Suprapubic skin (tissue), 4 donors: ENCODE measurements around the gene GPLD1. TPM values are rescaled to one million over a fixed set of nuclear protein-coding genes. Genes with fewer than 3 reads are reported as not detected.

Source experiments
- DNase-seq, 2 donors: peaks; one replicate each; pipeline ENCODE4 v3.0.0-alpha.2; 2019; ENCODE audit warnings: low spot score in 2 of 2
- H3K27ac ChIP-seq: fragments of 200-600 bp; sonication (generic); one replicate; pipeline ENCODE4 v1.5.1; 2019
- H3K27me3 ChIP-seq: fragments of 200-600 bp; sonication (generic); one replicate; pipeline ENCODE4 v1.5.1; 2019
- H3K36me3 ChIP-seq: fragments of 200-600 bp; sonication (generic); one replicate; pipeline ENCODE4 v1.5.1; 2019
- H3K4me1 ChIP-seq: fragments of 200-600 bp; sonication (generic); one replicate; pipeline ENCODE4 v1.5.1; 2019
- H3K4me3 ChIP-seq: fragments of 200-600 bp; sonication (generic); one replicate; pipeline ENCODE4 v1.5.1; 2019; ENCODE audit warnings: mild to moderate bottlenecking
- H3K9me3 ChIP-seq: fragments of 200-600 bp; sonication (generic); one replicate; pipeline ENCODE4 v1.5.1; 2019
- EP300 ChIP-seq: sonication (generic); formaldehyde crosslinking; IDR thresholded peaks from one replicate; pipeline ENCODE4 v1.6.1; 2017; ENCODE audit warnings: antibody characterized with exemption
- POLR2A ChIP-seq, 2 donors: fragments of 450-650 bp; IDR thresholded peaks; one replicate each; pipeline ENCODE4 v1.6.1; 2017; ENCODE audit warnings: antibody characterized with exemption in 2 of 2, mild to moderate bottlenecking in 2 of 2, moderate library complexity in 2 of 2
- POLR2AphosphoS5 ChIP-seq, 3 donors: sonication (generic); formaldehyde crosslinking; IDR thresholded peaks; one replicate each; pipeline ENCODE4 v1.6.1; 2017; ENCODE audit warnings: antibody characterized with exemption in 3 of 3
- WGBS: methylation state at CpG from one replicate; pipeline ENCODE4 v1.1.5; 2018; 5-methylcytosine and 5-hydroxymethylcytosine counted together
- total RNA-seq, 4 donors: library from RNA; depleted of rRNA; stranded (reverse); fragments of >200 nt; gene quantifications; one replicate each; pipeline ENCODE4 v1.1.0, GENCODE V29; 2016
- TF ChIP-seq, protein P1 (sequence below), 2 donors: fragments of 200-600 bp in 1 of 2; fragments of 450-650 bp in 1 of 2; sonication (generic) in 1 of 2; IDR thresholded peaks; one replicate each; pipeline ENCODE4 v1.5.1; 2016 to 2019; ENCODE audit warnings: antibody characterized with exemption in 2 of 2, mild to moderate bottlenecking in 1 of 2, moderate library complexity in 1 of 2

Gene GPLD1
- total RNA-seq, 4 donors from 2014 or later = 28.9 to 55.3 (median 38.1) TPM

DNA sequence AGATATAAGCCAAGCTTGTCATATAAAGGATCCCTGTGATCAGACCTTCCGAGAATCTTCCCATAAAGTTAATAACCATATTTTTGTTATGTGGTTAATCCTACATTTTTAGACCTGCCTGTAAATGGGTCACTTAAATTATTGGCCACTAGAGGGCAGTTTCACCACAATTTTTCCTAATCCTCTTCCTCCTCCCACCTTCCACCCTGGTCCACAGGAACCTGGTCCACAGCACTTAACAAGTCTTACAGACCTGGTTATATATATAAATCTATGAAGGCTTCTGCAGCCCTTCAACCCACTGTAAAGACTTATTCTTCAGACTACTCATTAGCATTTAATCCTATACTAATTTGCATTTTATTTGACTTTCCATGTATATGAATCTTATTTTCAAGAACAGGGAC is 58.3 kb downstream of the GPLD1 start:
- 49% methylated on average over 1 of the region's 1 CpG for WGBS
- Histone ChIP-seq H3K27ac (no peak overlapping the region), H3K4me1 (no peaks in the 10 kb centered on the region), H3K4me3 (no peak overlapping the region), H3K9me3 (no peaks in the 10 kb centered on the region), H3K36me3 (peaks cover 12% of the 10 kb centered on the region), H3K27me3 (no peaks in the 10 kb centered on the region)
- TF ChIP-seq POLR2AphosphoS5 (IDR thresholded peaks at IDR 0.05) (no peak), POLR2A (IDR thresholded peaks at IDR 0.05) (no peak), EP300 (no peak)
- TF ChIP-seq, protein P1, sequence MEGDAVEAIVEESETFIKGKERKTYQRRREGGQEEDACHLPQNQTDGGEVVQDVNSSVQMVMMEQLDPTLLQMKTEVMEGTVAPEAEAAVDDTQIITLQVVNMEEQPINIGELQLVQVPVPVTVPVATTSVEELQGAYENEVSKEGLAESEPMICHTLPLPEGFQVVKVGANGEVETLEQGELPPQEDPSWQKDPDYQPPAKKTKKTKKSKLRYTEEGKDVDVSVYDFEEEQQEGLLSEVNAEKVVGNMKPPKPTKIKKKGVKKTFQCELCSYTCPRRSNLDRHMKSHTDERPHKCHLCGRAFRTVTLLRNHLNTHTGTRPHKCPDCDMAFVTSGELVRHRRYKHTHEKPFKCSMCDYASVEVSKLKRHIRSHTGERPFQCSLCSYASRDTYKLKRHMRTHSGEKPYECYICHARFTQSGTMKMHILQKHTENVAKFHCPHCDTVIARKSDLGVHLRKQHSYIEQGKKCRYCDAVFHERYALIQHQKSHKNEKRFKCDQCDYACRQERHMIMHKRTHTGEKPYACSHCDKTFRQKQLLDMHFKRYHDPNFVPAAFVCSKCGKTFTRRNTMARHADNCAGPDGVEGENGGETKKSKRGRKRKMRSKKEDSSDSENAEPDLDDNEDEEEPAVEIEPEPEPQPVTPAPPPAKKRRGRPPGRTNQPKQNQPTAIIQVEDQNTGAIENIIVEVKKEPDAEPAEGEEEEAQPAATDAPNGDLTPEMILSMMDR (IDR thresholded peaks at IDR 0.05) = peak; percentile 51 to 60
- DNase-seq = no peak

- peaks cover 15% of the 10 kb centered on the region for H3K36me3 ChIP-seq
- no peaks in the 10 kb centered on the region for H3K4me1 ChIP-seq
- H3K27me3 ChIP-seq = no peaks in the 10 kb centered on the region
- H3K9me3 ChIP-seq = no peaks in the 10 kb centered on the region
- TF ChIP-seq POLR2A (IDR thresholded peaks at IDR 0.05) (no peak), POLR2AphosphoS5 (IDR thresholded peaks at IDR 0.05) (no peak), EP300 (no peak)
- TF ChIP-seq, protein P1 (IDR thresholded peaks at IDR 0.05) = no peak
- no peak for DNase-seq
- 81% methylated on average over 3 of the region's 3 CpGs for WGBS
- H3K4me3 ChIP-seq = no peak overlapping the region
- no peak overlapping the region for H3K27ac ChIP-seq
These were observed 59.3 kb downstream of the GPLD1 start for GRCh38 chr6:24430086-24430485.

DNA sequence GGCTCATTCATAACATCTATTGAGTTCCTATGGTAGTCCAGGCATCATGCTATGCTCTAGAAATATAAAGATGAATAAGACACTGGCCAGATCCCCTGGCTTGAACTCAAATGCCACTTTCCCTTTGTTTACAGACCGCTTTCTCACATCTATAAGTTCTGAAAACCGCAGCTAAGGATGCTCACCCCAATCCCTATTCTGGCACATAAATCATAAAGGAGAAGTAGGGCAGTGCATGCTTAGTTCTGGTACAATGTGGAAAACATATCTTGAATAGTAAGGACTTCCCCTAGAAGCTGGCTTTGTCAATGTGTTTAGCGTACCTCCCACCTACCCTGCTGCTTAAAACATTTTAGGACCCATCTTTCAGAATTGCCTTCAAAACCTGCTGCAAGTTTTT is 60.2 kb downstream of the GPLD1 start:
- no peaks in the 10 kb centered on the region for H3K4me1 ChIP-seq
- H3K4me3 ChIP-seq = no peak overlapping the region
- TF ChIP-seq EP300 = no peak
- no peak for TF ChIP-seq POLR2A (IDR thresholded peaks at IDR 0.05)
- TF ChIP-seq, protein P1 (IDR thresholded peaks at IDR 0.05) = no peak
- no peak for TF ChIP-seq POLR2AphosphoS5 (IDR thresholded peaks at IDR 0.05)
- H3K36me3 ChIP-seq = peaks cover 25% of the 10 kb centered on the region
- H3K27ac ChIP-seq = no peak overlapping the region
- no peaks in the 10 kb centered on the region for H3K9me3 ChIP-seq
- no peak for DNase-seq
- no peaks in the 10 kb centered on the region for H3K27me3 ChIP-seq
- WGBS = 81% methylated on average over 3 of the region's 3 CpGs

- Histone ChIP-seq H3K27me3 (no peaks in the 10 kb centered on the region), H3K27ac (no peak overlapping the region), H3K9me3 (no peaks in the 10 kb centered on the region), H3K4me3 (no peak overlapping the region), H3K36me3 (peaks cover 30% of the 10 kb centered on the region), H3K4me1 (no peaks in the 10 kb centered on the region)
- TF ChIP-seq POLR2AphosphoS5 (IDR thresholded peaks at IDR 0.05) = no peak
- 83% methylated on average over 2 of the region's 2 CpGs for WGBS
- DNase-seq = no peak
These were observed 60.8 kb downstream of the GPLD1 start for GRCh38 chr6:24428615-24429014.

- TF ChIP-seq POLR2A (IDR thresholded peaks at IDR 0.05) = no peak
- TF ChIP-seq EP300 = no peak
- TF ChIP-seq, protein P1 (IDR thresholded peaks at IDR 0.05) = no peak
- no peak for TF ChIP-seq POLR2AphosphoS5 (IDR thresholded peaks at IDR 0.05)
- Histone ChIP-seq H3K4me3 (no peak overlapping the region), H3K27ac (no peak overlapping the region), H3K4me1 (no peaks in the 10 kb centered on the region), H3K9me3 (no peaks in the 10 kb centered on the region), H3K27me3 (no peaks in the 10 kb centered on the region), H3K36me3 (peaks cover 47% of the 10 kb centered on the region)
- WGBS = 92% methylated on average over 10 of the region's 10 CpGs
- no peak for DNase-seq
These were observed 62.5 kb downstream of the GPLD1 start for GRCh38 chr6:24426729-24427446.
